Measurements from ENCODE around the gene CAST.

The CAST gene

GRCh38 chr5:96809921-96810320, 147.7 kb downstream of the CAST start:
- TF ChIP-seq CTCF (IDR thresholded peaks at IDR 0.05; ENCODE audit: borderline replicate concordance, control extremely low read depth, extremely low read depth, insufficient read depth, missing control alignments), result no peak

GRCh38 chr5:96812851-96813250, 150.7 kb downstream of the CAST start:
- no peak for TF ChIP-seq CTCF (IDR thresholded peaks at IDR 0.05; ENCODE audit: borderline replicate concordance, control extremely low read depth, extremely low read depth, insufficient read depth, missing control alignments)
- no peak for DNase-seq (ENCODE audit: low spot score)
- in situ Hi-C loops (cut with MboI; ENCODE audit: low sequenced_read_pairs, unreplicated experiment), result no loop called here

More at GRCh38 chr5:96809921-96810320, 147.7 kb downstream of the CAST start:
- DNase-seq (ENCODE audit: low spot score), result no peak
- in situ Hi-C loops (cut with MboI; ENCODE audit: low sequenced_read_pairs, unreplicated experiment), result no loop called here

- in situ Hi-C loops (cut with MboI; ENCODE audit: low sequenced_read_pairs, unreplicated experiment), result no loop called here
- TF ChIP-seq CTCF (IDR thresholded peaks at IDR 0.05; ENCODE audit: borderline replicate concordance, control extremely low read depth, extremely low read depth, insufficient read depth, missing control alignments), result no peak
- DNase-seq (ENCODE audit: low spot score), result no peak
Measured at GRCh38 chr5:96814041-96814440, 151.9 kb downstream of the CAST start.

GRCh38 chr5:96816411-96816939, 154.3 kb downstream of the CAST start:
- in situ Hi-C loops (cut with MboI; ENCODE audit: low sequenced_read_pairs, unreplicated experiment), result no loop called here

GRCh38 chr5:96816991-96817390, 154.8 kb downstream of the CAST start:
- TF ChIP-seq CTCF (IDR thresholded peaks at IDR 0.05; ENCODE audit: borderline replicate concordance, control extremely low read depth, extremely low read depth, insufficient read depth, missing control alignments), result no peak
- no peak for DNase-seq (ENCODE audit: low spot score)
- in situ Hi-C loops (cut with MboI; ENCODE audit: low sequenced_read_pairs, unreplicated experiment), result no loop called here

More at GRCh38 chr5:96816411-96816939, 154.3 kb downstream of the CAST start:
- DNase-seq (ENCODE audit: low spot score), result no peak
- TF ChIP-seq CTCF (IDR thresholded peaks at IDR 0.05; ENCODE audit: borderline replicate concordance, control extremely low read depth, extremely low read depth, insufficient read depth, missing control alignments), result no peak

GRCh38 chr5:96817506-96817905, 155.3 kb downstream of the CAST start:
- in situ Hi-C loops (cut with MboI; ENCODE audit: low sequenced_read_pairs, unreplicated experiment), result no loop called here
- no peak for DNase-seq (ENCODE audit: low spot score)
- TF ChIP-seq CTCF (IDR thresholded peaks at IDR 0.05; ENCODE audit: borderline replicate concordance, control extremely low read depth, extremely low read depth, insufficient read depth, missing control alignments), result no peak
